Kidney epithelial cell (primary cell): ENCODE measurements around the gene CAMK2D. TPM values are rescaled to one million over a fixed set of nuclear protein-coding genes. Genes with fewer than 3 reads are reported as not detected.

Experiments
- DNase-seq: peaks from one replicate; pipeline ENCODE4 v3.0.0-alpha.2; 2010; ENCODE audit warnings: low read depth
- H3K27me3 ChIP-seq: 2 replicates; pipeline ENCODE4 v1.6.0; 2011; ENCODE audit warnings: low read length; ENCODE audit not compliant: control insufficient read depth, insufficient read depth
- H3K36me3 ChIP-seq: 2 replicates; pipeline ENCODE4 v1.5.1; 2011; ENCODE audit warnings: low read length; ENCODE audit not compliant: control insufficient read depth, insufficient read depth
- H3K4me3 ChIP-seq: 2 replicates; pipeline ENCODE4 v1.5.1; 2011; ENCODE audit warnings: low read depth, mild to moderate bottlenecking, control low read depth, low read length
- CTCF ChIP-seq: IDR thresholded peaks from 2 replicates; pipeline ENCODE4 v1.5.1; 2011; ENCODE audit warnings: mild to moderate bottlenecking, moderate library complexity, low read length, control low read depth, inconsistent platforms; ENCODE audit not compliant: insufficient read depth, poor library complexity, severe bottlenecking
- total RNA-seq: library from RNA; depleted of rRNA; stranded (reverse); fragments of >200 nt; gene quantifications from 2 replicates; pipeline ENCODE4 v1.2.3, GENCODE V29; 2015

CAMK2D gene
- total RNA-seq, 1 donor from 2014 or later: 36.2 TPM

DNA sequence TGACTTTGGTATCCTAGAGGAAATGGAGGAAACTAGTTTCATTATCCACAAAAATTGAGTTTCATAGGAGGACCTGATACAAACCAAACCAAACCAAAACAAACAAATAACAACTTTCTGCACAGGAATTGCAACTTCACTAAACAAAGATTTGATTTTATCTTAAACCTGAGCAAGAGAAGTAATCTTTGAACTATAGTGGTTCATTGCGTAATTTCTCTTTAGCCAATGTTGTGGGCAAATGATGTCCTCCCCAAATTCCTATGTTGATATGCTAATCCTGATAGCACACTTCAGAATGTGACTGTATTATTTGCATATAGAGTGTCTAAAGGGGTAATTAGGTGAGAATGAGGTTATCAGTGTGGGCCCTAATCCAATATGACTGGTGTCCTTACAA lies 102.4 kb downstream of the CAMK2D start:
- Histone ChIP-seq H3K27me3 (no peaks in the 10 kb centered on the region), H3K4me3 (no peak overlapping the region), H3K36me3 (no peaks in the 10 kb centered on the region)
- no peak for DNase-seq
- no peak for TF ChIP-seq CTCF

DNA sequence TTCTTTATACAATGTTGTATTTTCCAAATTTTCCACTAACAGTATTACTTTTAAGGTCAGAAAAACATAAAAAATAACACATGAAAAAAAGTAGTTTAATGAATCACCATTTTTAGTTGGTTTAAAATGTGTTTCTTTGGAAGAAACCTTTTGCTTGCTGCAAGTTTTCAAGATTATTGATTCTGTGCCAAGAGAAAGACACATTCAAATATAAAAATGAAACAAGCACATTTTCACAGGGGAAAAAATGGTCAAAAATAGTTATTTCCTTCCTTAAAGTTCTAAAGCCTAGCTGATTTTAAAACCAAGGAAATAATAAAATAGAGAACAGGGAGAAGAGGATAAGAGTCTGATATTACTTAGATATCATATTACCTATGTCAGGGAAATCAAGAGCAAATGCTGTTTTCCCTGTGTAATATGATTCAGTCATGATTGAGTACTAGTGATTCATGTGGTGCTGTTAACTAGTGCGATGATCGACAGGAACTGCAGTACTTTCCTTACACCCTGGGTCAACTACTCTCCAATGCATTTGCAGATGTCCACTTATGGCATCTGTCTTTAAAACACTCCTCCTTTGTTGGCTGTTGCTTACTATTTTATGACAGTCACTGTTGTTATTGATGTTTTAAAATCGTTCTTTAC lies 103.8 kb downstream of the CAMK2D start:
- H3K36me3 ChIP-seq: no peaks in the 10 kb centered on the region
- no peak overlapping the region for H3K4me3 ChIP-seq
- H3K27me3 ChIP-seq: no peaks in the 10 kb centered on the region
- TF ChIP-seq CTCF: no peak
- no peak for DNase-seq

DNA sequence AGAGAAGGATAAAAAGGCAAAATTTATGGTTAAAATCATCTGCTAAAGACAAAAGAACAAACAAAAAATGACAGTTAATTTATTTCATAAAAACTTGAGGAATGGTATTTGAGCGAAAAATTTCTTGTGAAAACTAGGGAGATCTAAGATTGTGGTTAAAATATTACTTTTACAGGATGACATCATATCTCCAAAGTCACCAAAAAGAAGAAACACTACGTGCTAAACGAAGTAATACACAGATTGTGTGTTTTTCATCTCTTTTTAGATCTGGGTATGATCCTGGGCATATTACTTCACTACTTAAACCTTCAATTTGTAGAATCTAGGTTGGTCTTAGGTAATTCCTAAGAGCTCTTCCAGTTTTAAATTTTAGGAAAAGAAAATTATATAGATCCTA lies 107.7 kb downstream of the CAMK2D start:
- Histone ChIP-seq H3K36me3 (no peaks in the 10 kb centered on the region), H3K27me3 (no peaks in the 10 kb centered on the region), H3K4me3 (no peak overlapping the region)
- no peak for TF ChIP-seq CTCF
- no peak for DNase-seq

GRCh38 chr4:113646442-113646822 lies 115.1 kb downstream of the CAMK2D start:
- H3K36me3 ChIP-seq: no peaks in the 10 kb centered on the region
- H3K27me3 ChIP-seq: no peaks in the 10 kb centered on the region
- DNase-seq: no peak
- no peak for TF ChIP-seq CTCF
- H3K4me3 ChIP-seq: no peak overlapping the region

DNA sequence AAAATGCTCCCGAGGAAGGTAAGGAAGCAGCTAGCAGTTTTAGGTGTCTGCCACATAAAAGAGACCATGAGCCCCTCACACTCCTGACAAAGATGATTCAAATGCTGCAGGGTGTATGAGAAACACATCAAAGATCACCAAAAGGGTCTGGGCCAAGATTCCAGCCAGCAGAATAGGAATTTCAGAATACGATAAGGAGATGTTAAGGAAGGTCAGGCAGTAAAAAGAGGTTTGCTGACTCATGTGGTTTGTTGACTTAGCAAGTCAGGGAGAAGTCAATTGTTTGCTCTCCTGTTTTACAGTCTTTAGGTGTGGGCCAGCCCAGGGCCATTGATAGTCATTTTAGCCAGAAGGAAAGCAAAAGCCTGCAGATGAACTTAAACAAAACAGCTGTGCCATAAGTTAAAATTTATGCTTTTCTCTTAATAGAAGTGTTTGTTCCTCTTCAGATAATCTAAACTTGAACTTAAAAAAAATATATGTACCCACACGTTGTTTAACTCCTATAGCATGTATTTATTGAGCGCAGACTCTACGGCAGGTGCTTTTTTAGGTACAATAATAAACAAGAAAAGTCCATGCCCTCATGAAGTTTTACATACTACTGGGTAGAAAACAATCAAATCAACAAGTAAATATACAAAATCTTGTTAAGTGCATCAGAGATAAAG lies 115.6 kb downstream of the CAMK2D start:
- no peak overlapping the region for H3K4me3 ChIP-seq
- TF ChIP-seq CTCF: no peak

GRCh38 chr4:113645288-113645687 lies 116.2 kb downstream of the CAMK2D start:
- Histone ChIP-seq H3K36me3 (no peaks in the 10 kb centered on the region), H3K4me3 (no peak overlapping the region), H3K27me3 (no peaks in the 10 kb centered on the region)
- DNase-seq: no peak
- no peak for TF ChIP-seq CTCF

More for the DNA sequence above, 115.6 kb downstream of the CAMK2D start:
- Histone ChIP-seq H3K36me3 (no peaks in the 10 kb centered on the region), H3K27me3 (no peaks in the 10 kb centered on the region)
- DNase-seq: peak; percentile 69
